IMR-90 (cell line): ENCODE measurements around the gene MYH9.

Source experiments
- BHLHE40 ChIP-seq: fragments of 150-350 bp; IDR thresholded peaks from 2 replicates; pipeline ENCODE4 v1.6.1; 2016; ENCODE audit warnings: mild to moderate bottlenecking, low read depth, low read length
- CHD1 ChIP-seq: IDR thresholded peaks from 2 replicates; pipeline ENCODE4 v1.6.1; 2012; ENCODE audit warnings: low read depth, low read length, improper control_type of control experiment
- CTCF ChIP-seq: conservative IDR thresholded peaks from 2 replicates; pipeline ENCODE4 v1.5.1; 2012; ENCODE audit warnings: mild to moderate bottlenecking, low read depth, low read length, improper control_type of control experiment
- POLR2A ChIP-seq: IDR thresholded peaks from 2 replicates; pipeline ENCODE4 v1.6.1; 2012; ENCODE audit warnings: mild to moderate bottlenecking, low read depth, low read length
- RAD21 ChIP-seq: IDR thresholded peaks from 2 replicates; pipeline ENCODE4 v1.6.1; 2012; ENCODE audit warnings: low read length, improper control_type of control experiment

DNA sequence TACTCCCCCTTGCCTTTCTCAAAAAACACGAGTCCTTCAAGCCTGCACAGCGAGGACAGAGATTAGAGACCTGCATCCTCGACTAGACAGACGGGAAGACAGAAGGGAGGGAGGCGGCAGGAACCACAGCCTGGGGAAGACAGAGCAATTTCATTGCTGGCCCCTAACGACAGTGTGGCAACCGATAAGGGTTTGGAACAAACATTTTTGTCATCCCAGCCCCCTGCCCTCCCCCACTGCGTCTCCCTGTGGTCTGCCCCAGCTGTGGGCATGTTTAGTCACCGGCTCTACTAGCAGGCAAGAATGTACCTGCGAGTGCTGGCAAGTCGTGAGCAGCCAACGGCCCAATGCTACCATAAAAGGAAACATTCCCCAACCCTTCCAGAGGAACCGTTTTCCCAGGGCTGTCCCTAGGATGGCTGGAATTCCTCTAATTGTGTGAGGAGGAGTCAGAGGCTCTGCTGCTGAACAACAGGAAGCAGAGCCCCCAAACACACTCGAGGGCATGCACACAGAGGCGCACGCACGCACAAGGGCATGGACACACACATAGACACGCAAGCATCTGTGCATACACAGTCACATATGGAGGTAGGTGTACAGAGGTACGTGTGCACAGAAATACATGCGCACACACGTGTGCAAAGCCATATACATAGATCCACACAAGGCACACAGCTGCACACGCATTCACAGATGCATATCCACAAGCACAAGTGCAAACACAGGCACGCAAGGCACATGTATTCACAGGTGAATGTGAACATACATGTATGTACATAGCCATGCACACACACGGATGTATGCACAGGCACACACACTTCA lies 58.3 kb downstream of the MYH9 start:
- TF ChIP-seq POLR2A (peak; percentile 14; the same call in 1 of the 2 replicates), CTCF (no peak), CHD1 (no peak; the same call in 1 of the 2 replicates), RAD21 (peak; percentile 22), BHLHE40 (peak; percentile 77; the same call in 1 of the 2 replicates)
